Neural progenitor cell (in vitro differentiated cells): ENCODE measurements around the gene EFNA2. TPM values are rescaled to one million over a fixed set of nuclear protein-coding genes. Genes with fewer than 3 reads are reported as not detected.

ENCODE experiments used
- DNase-seq: peaks from one replicate; pipeline ENCODE4 v3.0.0-alpha.2; 2016; ENCODE audit warnings: low spot score
- H2AFZ ChIP-seq: fragments of 200-600 bp; sonication (generic); replicated peaks from 2 replicates; pipeline ENCODE4 v1.6.1; 2016; ENCODE audit warnings: antibody characterized with exemption
- H3F3A ChIP-seq: fragments of 200-600 bp; sonication (generic); 2 replicates; pipeline ENCODE4 v1.6.1; 2016; ENCODE audit warnings: antibody characterized with exemption, low read depth
- H3K27ac ChIP-seq: fragments of 200-600 bp; sonication (generic); 2 replicates; pipeline ENCODE4 v1.5.1; 2016; ENCODE audit warnings: mild to moderate bottlenecking
- H3K27me3 ChIP-seq: fragments of 200-600 bp; sonication (generic); 2 replicates; pipeline ENCODE4 v1.6.1; 2016; ENCODE audit warnings: mild to moderate bottlenecking, moderate library complexity
- H3K36me3 ChIP-seq: fragments of 200-600 bp; sonication (generic); 2 replicates; pipeline ENCODE4 v1.5.1; 2016
- H3K4me1 ChIP-seq: fragments of 200-600 bp; sonication (generic); 2 replicates; pipeline ENCODE4 v1.6.1; 2016; ENCODE audit warnings: mixed run types
- H3K4me2 ChIP-seq: fragments of 200-600 bp; sonication (generic); 2 replicates; pipeline ENCODE4 v1.6.1; 2016
- H3K4me3 ChIP-seq: fragments of 200-600 bp; sonication (generic); 2 replicates; pipeline ENCODE4 v1.5.1; 2016
- H3K79me2 ChIP-seq: fragments of 200-600 bp; sonication (generic); 2 replicates; pipeline ENCODE4 v1.6.1; 2016; ENCODE audit warnings: low read depth
- H3K9ac ChIP-seq: fragments of 200-600 bp; sonication (generic); 2 replicates; pipeline ENCODE4 v1.6.1; 2016
- H3K9me3 ChIP-seq: fragments of 200-600 bp; sonication (generic); 2 replicates; pipeline ENCODE4 v1.5.1; 2016; ENCODE audit warnings: low read depth
- H4K20me1 ChIP-seq: fragments of 200-600 bp; sonication (generic); 2 replicates; pipeline ENCODE4 v1.6.1; 2016; ENCODE audit warnings: low read depth
- H3K27ac Mint-ChIP-seq: 3 replicates; pipeline ENCODE4 v1.8.0; 2021; ENCODE audit warnings: mixed read lengths
- H3K27me3 Mint-ChIP-seq: 2 replicates; pipeline ENCODE4 v1.8.0; 2022; ENCODE audit warnings: low read depth, mild to moderate bottlenecking, inconsistent platforms, moderate library complexity, mixed read lengths; ENCODE audit not compliant: insufficient read depth
- H3K36me3 Mint-ChIP-seq: 3 replicates; pipeline ENCODE4 v1.8.0; 2021; ENCODE audit warnings: mixed read lengths
- H3K4me1 Mint-ChIP-seq: 3 replicates; pipeline ENCODE4 v1.8.0; 2021; ENCODE audit warnings: mixed read lengths
- H3K4me3 Mint-ChIP-seq: 3 replicates; pipeline ENCODE4 v1.8.0; 2021; ENCODE audit warnings: mild to moderate bottlenecking, moderate library complexity, mixed read lengths
- H3K9me3 Mint-ChIP-seq: 3 replicates; pipeline ENCODE4 v1.8.0; 2020; ENCODE audit warnings: mixed read lengths
- CTCF ChIP-seq: fragments of 200-600 bp; sonication (generic); IDR thresholded peaks from 2 replicates; pipeline ENCODE4 v1.5.1; 2017; ENCODE audit warnings: antibody characterized with exemption, mild to moderate bottlenecking
- EZH2 ChIP-seq: fragments of 200-600 bp; sonication (generic); IDR thresholded peaks from 2 replicates; pipeline ENCODE4 v1.6.1; 2017; ENCODE audit warnings: antibody characterized with exemption, mild to moderate bottlenecking, moderate library complexity
- EZH2phosphoT487 ChIP-seq: fragments of 200-600 bp; sonication (generic); IDR thresholded peaks from 2 replicates; pipeline ENCODE4 v1.6.1; 2017; ENCODE audit warnings: antibody characterized with exemption
- total RNA-seq: library from RNA; depleted of rRNA; stranded (reverse); fragments of >200 nt; gene quantifications from 2 replicates; pipeline ENCODE4 v1.2.3, GENCODE V29; 2015; ENCODE audit warnings: low replicate concordance

EFNA2 gene
- total RNA-seq, 1 donor from 2014 or later: 13.2 TPM

- Histone ChIP-seq H3K27ac (no peak overlapping the region), H3K4me1 (peaks cover 17% of the 10 kb centered on the region), H3K9me3 (no peaks in the 10 kb centered on the region), H4K20me1 (peaks cover 20% of the 10 kb centered on the region), H3F3A (peaks cover 39% of the 10 kb centered on the region), H3K36me3 (no peaks in the 10 kb centered on the region), H3K79me2 (peaks cover 20% of the 10 kb centered on the region), H3K4me2 (peak overlapping the region; percentile 97), H2AFZ (peak overlapping the region; percentile 65), H3K27me3 (peaks cover 7% of the 10 kb centered on the region), H3K4me3 (peak overlapping the region; percentile 52), H3K9ac (no peak overlapping the region)
- Mint-ChIP-seq H3K4me1 (peaks cover 33% of the 10 kb centered on the region), H3K9me3 (no peaks in the 10 kb centered on the region), H3K36me3 (no peaks in the 10 kb centered on the region), H3K27ac (no peak overlapping the region), H3K27me3 (peaks cover 10% of the 10 kb centered on the region), H3K4me3 (peak overlapping the region; percentile 89)
- DNase-seq: peak; percentile 97
- peak; percentile 79 for TF ChIP-seq CTCF
- no peak for TF ChIP-seq EZH2phosphoT487
- no peak for TF ChIP-seq EZH2
These were observed 45.6 kb upstream of the EFNA2 start for GRCh38 chr19:1239796-1240737.

DNA sequence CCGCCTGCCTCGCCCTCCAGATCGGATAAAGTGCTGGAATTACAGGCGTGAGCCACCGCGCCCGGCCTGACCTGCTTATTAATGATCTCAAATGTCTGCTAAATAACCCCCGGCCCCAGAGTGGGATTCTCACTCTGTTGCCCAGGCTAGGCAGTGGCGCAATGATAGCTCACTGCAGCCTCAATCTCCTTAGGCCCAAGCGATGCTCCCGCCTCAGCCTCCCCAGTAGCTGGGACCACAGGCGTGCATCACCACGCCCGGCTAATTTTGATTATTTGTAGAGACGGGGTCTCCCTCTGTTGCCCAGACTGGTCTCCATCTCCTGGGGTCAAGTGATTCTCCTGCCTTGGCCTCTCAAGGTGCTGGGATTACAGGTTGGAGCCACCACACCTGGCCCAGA, 44.7 kb upstream of the EFNA2 start:
- Histone ChIP-seq H3K9me3 (no peaks in the 10 kb centered on the region), H3K4me1 (peaks cover 17% of the 10 kb centered on the region), H3K9ac (no peak overlapping the region), H3K4me2 (peak overlapping the region; percentile 97), H3K27ac (no peak overlapping the region), H4K20me1 (peaks cover 23% of the 10 kb centered on the region), H3K79me2 (peaks cover 13% of the 10 kb centered on the region), H3K36me3 (no peaks in the 10 kb centered on the region), H3F3A (peaks cover 41% of the 10 kb centered on the region), H2AFZ (no peak overlapping the region), H3K27me3 (peaks cover 7% of the 10 kb centered on the region), H3K4me3 (no peak overlapping the region)
- H3K9me3 Mint-ChIP-seq: no peaks in the 10 kb centered on the region
- TF ChIP-seq EZH2 (no peak), EZH2phosphoT487 (no peak), CTCF (no peak)
- H3K27ac Mint-ChIP-seq: no peak overlapping the region
- H3K4me3 Mint-ChIP-seq: peak overlapping the region; percentile 87
- no peaks in the 10 kb centered on the region for H3K36me3 Mint-ChIP-seq
- H3K4me1 Mint-ChIP-seq: peaks cover 33% of the 10 kb centered on the region
- peaks cover 10% of the 10 kb centered on the region for H3K27me3 Mint-ChIP-seq
- no peak for DNase-seq

DNA sequence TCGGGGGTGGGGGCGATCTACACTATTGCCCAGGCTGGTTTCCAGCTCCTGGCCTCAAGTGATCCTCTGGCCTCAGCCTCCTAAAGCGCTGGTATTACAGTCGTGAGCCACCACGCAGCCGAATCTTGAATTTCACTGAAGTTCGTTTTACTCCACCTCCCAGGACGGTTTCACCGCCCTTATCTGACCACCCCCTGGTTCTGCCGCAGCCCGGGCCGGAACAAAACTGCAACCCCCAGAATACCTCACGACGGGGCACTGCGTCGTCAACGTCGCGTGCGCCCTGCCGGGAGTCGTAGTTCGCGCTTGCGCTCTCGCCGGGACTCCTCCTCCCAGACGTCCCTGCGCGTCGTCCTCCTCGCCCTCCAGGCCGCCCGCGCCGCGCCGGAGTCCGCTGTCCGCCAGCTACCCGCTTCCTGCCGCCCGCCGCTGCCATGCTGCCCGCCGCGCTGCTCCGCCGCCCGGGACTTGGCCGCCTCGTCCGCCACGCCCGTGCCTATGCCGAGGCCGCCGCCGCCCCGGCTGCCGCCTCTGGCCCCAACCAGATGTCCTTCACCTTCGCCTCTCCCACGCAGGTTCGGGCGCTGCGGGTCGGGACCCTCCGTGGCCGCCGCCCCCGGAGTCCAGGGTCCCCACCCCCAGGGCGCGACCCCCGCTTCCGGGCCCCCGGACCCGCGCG, 44.1 kb upstream of the EFNA2 start, which contains the start of gene ATP5F1D:
ATP5F1D (plus strand) TSS at position 335 of the 679 bp plus-strand sequence; CDS start at position 435, 100 bp downstream.
- H3K36me3 Mint-ChIP-seq: no peaks in the 10 kb centered on the region
- H3K9ac ChIP-seq: peak within 1 kb of the TSS; percentile 52
- H2AFZ ChIP-seq: no peak within 1 kb of the TSS
- H3K4me2 ChIP-seq: peak within 1 kb of the TSS; percentile 97
- no peaks in the 10 kb centered on the region for H3K9me3 Mint-ChIP-seq
- H3K4me3 ChIP-seq: peak within 1 kb of the TSS; percentile 91
- no peaks in the 10 kb centered on the region for H3K36me3 ChIP-seq
- H3K4me1 ChIP-seq: peaks cover 17% of the 10 kb centered on the region
- H3K79me2 ChIP-seq: peaks cover 8% of the 10 kb centered on the region
- H3K4me1 Mint-ChIP-seq: peaks cover 37% of the 10 kb centered on the region
- no peak within 1 kb of the TSS for H3K27ac ChIP-seq
- TF ChIP-seq EZH2phosphoT487: no peak
- TF ChIP-seq CTCF: no peak
- TF ChIP-seq EZH2: no peak
- peaks cover 10% of the 10 kb centered on the region for H3K27me3 Mint-ChIP-seq
- DNase-seq: peak; percentile 97
- peaks cover 44% of the 10 kb centered on the region for H3F3A ChIP-seq
- H4K20me1 ChIP-seq: peaks cover 27% of the 10 kb centered on the region
- H3K27me3 ChIP-seq: peaks cover 7% of the 10 kb centered on the region
- H3K4me3 Mint-ChIP-seq: peak within 1 kb of the TSS; percentile 89
- H3K9me3 ChIP-seq: no peaks in the 10 kb centered on the region
- H3K27ac Mint-ChIP-seq: peak within 1 kb of the TSS; percentile 36
